Stimulated activated naive CD8-positive, alpha-beta T cell treated with anti-CD3 and anti-CD28 coated beads, Interleukin-15, amount 100 ng/mL, for 72 hours (primary cell): ENCODE results near the gene ID1.
"Not testable (repeated sequence)": the region's sequence is repeated elsewhere in the genome, so short reads cannot be mapped to it uniquely, and the experiment has no call there.

Experiments used
- ATAC-seq: fragments of 150-1000 bp; cut with Tn5 transposase; 2 replicates; pipeline ENCODE4 v1.10.0; 2021; ENCODE audit warnings: mild to moderate bottlenecking, moderate library complexity
- DNase-seq, 2 donors: peaks; one replicate each; pipeline ENCODE4 v3.0.0; 2021 to 2022
- H3K27ac Mint-ChIP-seq, 2 donors: one replicate each; pipeline ENCODE4 v1.8.0; 2022; ENCODE audit warnings: mild to moderate bottlenecking in 2 of 2, mixed read lengths in 2 of 2, moderate library complexity in 2 of 2
- H3K27me3 Mint-ChIP-seq: one replicate; pipeline ENCODE4 v1.8.0; 2022; ENCODE audit warnings: mixed read lengths
- H3K4me1 Mint-ChIP-seq: one replicate; pipeline ENCODE4 v1.8.0; 2022; ENCODE audit warnings: mild to moderate bottlenecking, mixed read lengths
- H3K4me3 Mint-ChIP-seq, 2 donors: one replicate each; pipeline ENCODE4 v1.8.0; 2022; ENCODE audit warnings: mild to moderate bottlenecking in 2 of 2, mixed read lengths in 2 of 2, moderate library complexity in 1 of 2
- H3K9me3 Mint-ChIP-seq, 2 donors: one replicate each; pipeline ENCODE4 v1.8.0; 2022; ENCODE audit warnings: mixed read lengths in 2 of 2

Gene ID1

DNA sequence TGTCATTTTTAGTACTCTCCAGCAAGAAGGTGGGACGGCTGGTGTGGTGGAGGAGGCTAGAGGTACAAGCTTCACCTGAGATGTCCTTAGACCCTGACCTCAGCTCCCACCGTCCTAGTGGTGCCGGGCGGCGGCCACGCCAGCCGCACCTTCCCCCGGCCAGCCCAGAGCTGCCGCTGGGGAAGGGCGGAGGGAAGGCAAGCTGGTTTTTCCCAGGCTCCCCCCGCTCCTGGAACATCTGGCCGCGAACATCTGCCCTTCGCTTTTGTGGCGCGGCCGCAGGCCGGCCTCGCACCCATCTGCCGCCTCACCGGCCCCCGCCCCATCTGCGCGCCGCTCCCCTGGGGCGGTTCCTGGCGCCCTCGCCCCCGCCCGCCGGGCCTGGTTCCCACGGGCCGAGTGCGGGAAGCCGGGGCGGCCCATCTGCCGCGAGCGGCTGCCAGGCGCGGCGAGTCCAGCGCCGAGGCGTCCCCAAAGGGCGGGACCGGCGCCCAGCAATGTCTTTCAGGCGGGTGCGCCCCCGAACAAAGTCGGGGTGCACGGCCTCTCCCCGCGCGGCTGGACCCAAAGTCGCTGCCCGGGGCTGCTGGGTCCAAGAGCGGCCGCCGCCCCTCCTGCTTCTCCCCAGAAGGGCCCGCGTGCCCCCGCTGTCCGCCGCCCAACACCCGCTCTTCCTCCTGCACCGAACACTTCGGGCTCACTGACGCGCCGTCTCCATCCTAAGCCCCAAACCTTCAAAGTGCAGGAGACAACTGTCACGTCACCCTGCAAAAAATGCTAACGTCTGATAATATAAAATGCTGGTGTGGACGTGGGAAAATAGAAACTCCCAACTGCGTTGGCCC lies 17.3 kb upstream of the ID1 start:
- Mint-ChIP-seq H3K27ac (no peak overlapping the region), H3K4me3 (peak overlapping the region; percentile 82 to 83), H3K9me3 (no peaks in the 10 kb centered on the region), H3K4me1 (peaks cover 7% of the 10 kb centered on the region), H3K27me3 (peaks cover 39% of the 10 kb centered on the region)
- DNase-seq = no peak
- ATAC-seq = peak; percentile 63

DNA sequence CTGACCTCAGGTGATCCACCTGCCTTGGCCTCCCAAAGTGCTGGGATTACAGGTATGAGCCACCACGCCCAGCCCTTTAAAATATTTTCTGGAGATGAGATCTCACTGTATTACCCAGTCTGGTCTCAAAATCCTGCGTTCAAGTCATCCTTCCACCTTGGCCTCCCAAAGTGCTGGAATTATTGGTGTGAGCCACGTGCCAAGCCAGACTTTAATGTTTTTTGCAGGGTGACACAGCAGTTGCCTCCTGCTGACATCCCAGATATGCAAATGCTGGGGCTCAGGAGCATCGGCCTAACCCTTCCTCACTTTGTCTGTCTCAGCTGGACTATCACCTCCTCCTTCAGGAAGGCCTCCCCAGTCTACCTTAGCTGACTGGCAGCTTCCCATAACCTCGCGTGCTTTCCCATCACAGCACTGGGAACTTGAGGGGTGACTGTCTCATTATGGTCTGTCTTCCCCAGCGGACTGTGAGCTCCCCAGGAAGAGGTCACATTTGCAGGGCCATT lies 14.3 kb upstream of the ID1 start:
- no peak for ATAC-seq
- Mint-ChIP-seq H3K9me3 (no peaks in the 10 kb centered on the region), H3K27ac (no peak overlapping the region), H3K27me3 (peaks cover 43% of the 10 kb centered on the region), H3K4me3 (no peak overlapping the region), H3K4me1 (peaks cover 29% of the 10 kb centered on the region)
- no peak for DNase-seq

DNA sequence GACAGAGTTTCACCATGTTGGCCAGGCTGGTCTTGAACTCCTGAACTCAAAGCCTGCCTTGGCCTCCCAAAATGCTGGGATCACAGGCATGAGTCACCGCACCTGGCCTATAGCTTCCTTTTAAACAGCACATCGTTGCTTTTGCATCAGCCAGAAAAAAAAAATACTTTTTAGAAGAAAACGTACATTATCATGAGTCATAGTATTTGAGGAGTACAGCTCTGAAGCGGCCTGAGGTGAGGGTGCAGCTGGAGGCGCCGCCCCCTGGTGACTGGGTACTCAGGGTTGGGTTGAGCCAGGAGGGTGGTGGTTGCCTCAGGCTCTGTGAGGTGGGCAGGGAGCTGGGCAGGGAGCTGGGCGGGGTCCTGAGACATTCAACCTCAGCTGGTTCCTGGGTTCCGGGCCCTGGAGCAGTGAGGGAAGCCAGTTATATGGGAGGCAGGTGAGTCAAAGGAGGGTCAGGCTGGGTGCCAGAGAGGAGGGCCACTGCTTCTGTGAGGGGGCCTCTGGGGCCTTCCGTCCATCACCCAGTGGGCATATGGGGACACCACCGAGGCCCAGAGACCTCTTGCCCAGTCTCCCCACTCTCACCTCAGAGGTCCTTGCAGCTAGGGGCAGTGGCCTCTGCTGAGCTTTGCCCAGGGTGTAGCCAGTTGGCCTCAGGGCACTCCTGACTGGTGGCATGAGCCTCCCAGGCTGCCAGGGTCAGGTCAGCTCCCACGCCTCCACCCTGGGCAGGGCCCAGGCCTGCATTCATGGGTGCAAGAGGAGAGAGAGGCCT lies 11.7 kb upstream of the ID1 start:
- H3K4me1 Mint-ChIP-seq = peaks cover 27% of the 10 kb centered on the region
- H3K27me3 Mint-ChIP-seq = peaks cover 23% of the 10 kb centered on the region
- H3K27ac Mint-ChIP-seq = no peak overlapping the region
- H3K4me3 Mint-ChIP-seq = no peak overlapping the region
- H3K9me3 Mint-ChIP-seq = no peaks in the 10 kb centered on the region
- ATAC-seq (peak; percentile 79), DNase-seq (no peak)

GRCh38 chr20:31594002-31594557 lies 11.0 kb upstream of the ID1 start:
- H3K4me3 Mint-ChIP-seq = no peak overlapping the region
- DNase-seq (no peak), ATAC-seq (no peak)
- H3K4me1 Mint-ChIP-seq = peaks cover 27% of the 10 kb centered on the region
- H3K27ac Mint-ChIP-seq = no peak overlapping the region
- peaks cover 16% of the 10 kb centered on the region for H3K27me3 Mint-ChIP-seq
- H3K9me3 Mint-ChIP-seq = no peaks in the 10 kb centered on the region

DNA sequence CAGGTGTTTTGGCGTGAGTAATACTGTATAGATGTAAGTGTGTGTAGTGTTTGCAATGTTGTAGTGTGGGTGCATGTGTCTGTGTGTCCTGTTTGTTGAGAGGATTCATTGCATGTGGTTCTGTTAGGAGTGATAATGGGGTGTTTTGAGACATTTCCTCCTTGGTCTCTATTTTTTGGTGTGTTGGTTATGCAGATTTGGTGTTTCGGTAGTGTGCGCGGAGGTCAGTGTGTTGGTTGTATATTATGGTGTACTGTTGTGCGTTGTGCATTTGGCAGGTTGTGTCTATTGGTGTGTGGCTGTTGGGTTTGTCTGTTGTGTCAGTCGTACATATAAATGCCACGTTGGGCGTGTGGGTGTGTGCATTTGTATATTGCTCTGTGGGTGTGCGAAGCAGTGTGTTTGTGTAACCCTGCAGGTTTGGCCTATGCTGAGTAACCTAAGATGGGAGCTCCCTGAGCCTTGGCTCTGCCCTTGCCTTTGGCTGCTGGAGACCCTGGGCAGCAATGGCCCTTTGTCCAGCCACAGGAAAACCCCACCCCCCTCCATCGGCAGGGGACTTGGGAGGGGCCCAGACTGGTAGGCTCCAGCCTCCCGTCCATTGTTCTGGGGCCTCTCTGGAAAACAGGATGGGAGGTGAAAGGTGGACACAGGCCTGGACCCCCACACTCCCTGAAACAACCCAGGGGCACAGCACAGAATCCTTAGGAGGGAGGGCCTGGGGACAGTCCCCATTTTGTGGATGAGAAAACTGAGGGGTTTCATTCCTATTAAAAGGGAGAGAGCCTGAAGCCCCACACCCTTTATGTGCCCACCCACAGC lies 10.3 kb upstream of the ID1 start:
- Mint-ChIP-seq H3K4me1 (peaks cover 27% of the 10 kb centered on the region), H3K4me3 (no peak overlapping the region), H3K27me3 (peaks cover 15% of the 10 kb centered on the region), H3K27ac (no peak overlapping the region), H3K9me3 (no peaks in the 10 kb centered on the region)
- DNase-seq = no peak
- no peak for ATAC-seq

DNA sequence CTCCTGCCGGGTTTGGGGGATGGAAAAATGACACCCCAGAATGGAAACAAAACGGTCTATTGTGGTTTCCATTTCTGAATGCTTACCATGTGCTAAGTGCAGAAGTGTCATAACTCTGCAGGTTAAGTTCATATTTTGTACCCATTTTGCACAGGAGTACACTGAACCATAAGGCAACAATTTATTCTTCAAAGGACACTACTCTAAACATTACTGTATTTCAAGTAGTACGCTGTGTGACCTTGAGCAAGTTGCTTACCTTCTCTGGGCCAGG lies 9.8 kb upstream of the ID1 start:
- no peak overlapping the region for H3K4me3 Mint-ChIP-seq
- H3K9me3 Mint-ChIP-seq = no peaks in the 10 kb centered on the region
- H3K27me3 Mint-ChIP-seq = peaks cover 20% of the 10 kb centered on the region
- ATAC-seq = no peak
- no peak for DNase-seq
- peaks cover 27% of the 10 kb centered on the region for H3K4me1 Mint-ChIP-seq
- H3K27ac Mint-ChIP-seq = no peak overlapping the region

GRCh38 chr20:31595654-31596411 lies 9.3 kb upstream of the ID1 start:
- Mint-ChIP-seq H3K4me1 (peaks cover 27% of the 10 kb centered on the region), H3K27ac (peak overlapping the region in 1 of 2 donors; percentile 37), H3K4me3 (no peak overlapping the region), H3K27me3 (peaks cover 25% of the 10 kb centered on the region), H3K9me3 (no peaks in the 10 kb centered on the region)
- DNase-seq (no peak), ATAC-seq (no peak)

GRCh38 chr20:31596412-31596715 lies 8.7 kb upstream of the ID1 start:
- not testable (repeated sequence) for H3K4me3 Mint-ChIP-seq, ATAC-seq, H3K9me3 Mint-ChIP-seq, DNase-seq, H3K27ac Mint-ChIP-seq
- H3K4me1 Mint-ChIP-seq = peaks cover 27% of the 10 kb centered on the region
- H3K27me3 Mint-ChIP-seq = peaks cover 27% of the 10 kb centered on the region

- Mint-ChIP-seq H3K27ac (no peak overlapping the region), H3K27me3 (peaks cover 27% of the 10 kb centered on the region), H3K4me3 (no peak overlapping the region), H3K4me1 (peaks cover 27% of the 10 kb centered on the region), H3K9me3 (no peaks in the 10 kb centered on the region)
- ATAC-seq = no peak
- DNase-seq = no peak
Measured at GRCh38 chr20:31596831-31597480, 8.1 kb upstream of the ID1 start.

- H3K27me3 Mint-ChIP-seq = peaks cover 32% of the 10 kb centered on the region
- H3K9me3 Mint-ChIP-seq = no peaks in the 10 kb centered on the region
- H3K4me3 Mint-ChIP-seq = no peak overlapping the region
- DNase-seq (no peak), ATAC-seq (no peak)
- H3K27ac Mint-ChIP-seq = no peak overlapping the region
- H3K4me1 Mint-ChIP-seq = peaks cover 28% of the 10 kb centered on the region
Measured at GRCh38 chr20:31597481-31597855, 7.6 kb upstream of the ID1 start.

DNA sequence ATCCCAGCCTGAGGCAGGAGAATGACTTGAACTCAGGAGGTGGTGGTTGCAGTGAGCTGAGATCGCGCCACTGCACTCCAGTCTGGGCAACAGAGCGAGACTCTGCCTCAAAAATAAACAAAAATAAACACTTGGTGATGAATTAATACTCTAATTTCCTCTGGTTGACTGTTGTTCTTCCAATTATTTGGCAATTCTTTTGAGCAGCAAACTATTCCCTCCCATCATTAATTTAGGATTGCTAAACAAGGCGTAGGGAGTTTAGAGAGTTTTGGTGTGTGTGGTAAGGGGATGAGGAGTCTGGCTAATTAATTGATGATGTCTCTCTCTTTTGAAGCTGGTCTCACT lies 2.7 kb upstream of the ID1 start:
- H3K4me1 Mint-ChIP-seq = peaks cover 38% of the 10 kb centered on the region
- peaks cover 63% of the 10 kb centered on the region for H3K27me3 Mint-ChIP-seq
- H3K27ac Mint-ChIP-seq = no peak overlapping the region
- DNase-seq (no peak), ATAC-seq (no peak)
- no peaks in the 10 kb centered on the region for H3K9me3 Mint-ChIP-seq
- no peak overlapping the region for H3K4me3 Mint-ChIP-seq

DNA sequence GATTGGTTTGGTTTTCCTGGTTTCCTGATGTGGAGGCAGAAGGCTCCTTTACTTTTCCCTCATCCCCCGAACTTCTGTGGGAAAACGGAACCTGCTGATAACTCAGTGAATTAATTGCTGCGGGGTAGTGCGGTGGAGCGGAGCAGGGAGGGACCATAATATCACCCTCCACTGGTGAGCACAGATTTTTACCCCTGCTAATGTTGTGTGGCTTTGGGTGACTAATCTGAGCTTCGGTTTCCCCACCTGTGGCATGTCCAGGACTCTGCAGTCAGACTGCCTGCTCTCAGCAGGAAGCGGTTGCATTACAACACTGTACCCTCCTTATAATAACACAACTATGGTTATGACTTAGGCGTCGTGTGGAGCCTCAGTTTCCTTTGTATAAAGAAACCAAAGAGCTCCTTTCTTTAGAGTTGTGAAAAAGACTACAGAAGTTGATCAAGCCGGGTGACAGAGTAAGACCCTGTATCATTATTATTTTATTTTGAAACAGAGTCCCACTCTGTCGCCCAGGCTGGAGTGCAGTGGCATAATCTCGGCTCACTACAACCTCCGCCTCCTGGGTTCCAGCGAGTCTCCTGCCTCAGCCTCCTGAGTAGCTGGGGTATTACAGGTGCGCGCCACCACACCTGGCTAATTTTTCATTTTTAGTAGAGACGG lies 2.2 kb upstream of the ID1 start:
- DNase-seq (peak; percentile 33 to 80), ATAC-seq (peak; percentile 93)
- H3K9me3 Mint-ChIP-seq = no peaks in the 10 kb centered on the region
- H3K27ac Mint-ChIP-seq = no peak overlapping the region
- H3K27me3 Mint-ChIP-seq = peaks cover 68% of the 10 kb centered on the region
- peak overlapping the region; percentile 28 to 50 for H3K4me3 Mint-ChIP-seq
- peaks cover 38% of the 10 kb centered on the region for H3K4me1 Mint-ChIP-seq

- Mint-ChIP-seq H3K4me3 (peak overlapping the region; percentile 91 to 98), H3K9me3 (no peaks in the 10 kb centered on the region), H3K27ac (no peak overlapping the region), H3K27me3 (peaks cover 79% of the 10 kb centered on the region), H3K4me1 (peaks cover 38% of the 10 kb centered on the region)
- DNase-seq (peak; percentile 60 to 70), ATAC-seq (peak; percentile 39)
Measured at GRCh38 chr20:31603822-31604566, 1.1 kb upstream of the ID1 start.
